ENCODE data around the gene STK39.

The STK39 gene

DNA sequence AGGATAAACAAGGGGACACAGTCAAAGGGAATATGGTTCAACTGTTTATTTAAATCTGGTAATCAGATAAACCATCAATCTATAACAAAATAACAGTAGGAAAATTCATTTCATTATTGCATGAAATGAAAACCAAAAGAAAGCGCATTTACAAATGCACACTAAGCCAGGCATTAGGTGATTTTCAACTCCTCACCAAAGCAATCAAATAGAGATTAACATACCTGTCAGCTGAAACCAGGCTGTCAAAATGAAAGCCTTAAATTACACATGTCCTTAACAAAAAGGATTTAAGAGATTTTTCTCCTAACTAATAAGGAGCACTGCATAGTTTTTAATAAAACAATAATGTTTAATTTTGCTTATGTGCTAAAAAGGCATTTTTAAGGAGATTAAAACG lies 23.0 kb downstream of the STK39 start:
- no peaks in the 10 kb centered on the region for H3K4me1 ChIP-seq (ENCODE audit: control insufficient read depth, insufficient read depth, low read length)

GRCh38 chr2:168222088-168222487 lies 25.3 kb downstream of the STK39 start:
- Histone ChIP-seq H3K4me3 (ENCODE audit: low read length in 2 of 2) (no peak overlapping the region), H3K4me1 (ENCODE audit: control insufficient read depth, insufficient read depth, low read length) (no peaks in the 10 kb centered on the region), H3K9me3 (ENCODE audit: control insufficient read depth in 2 of 2, low read length in 2 of 2) (no peaks in the 10 kb centered on the region), H3K27me3 (ENCODE audit: control insufficient read depth in 1 of 2, insufficient read depth in 2 of 2, low read length in 2 of 2) (no peaks in the 10 kb centered on the region), H3K27ac (ENCODE audit: low read length) (no peak overlapping the region), H3K36me3 (ENCODE audit: control insufficient read depth in 2 of 2, insufficient read depth in 2 of 2, low read length in 2 of 2) (no peaks in the 10 kb centered on the region), H3K9ac (ENCODE audit: low read length in 2 of 2) (no peak overlapping the region)

More for the DNA sequence above, 23.0 kb downstream of the STK39 start:
- Histone ChIP-seq H3K9ac (ENCODE audit: low read length in 2 of 2) (no peak overlapping the region), H3K36me3 (ENCODE audit: control insufficient read depth in 2 of 2, insufficient read depth in 2 of 2, low read length in 2 of 2) (no peaks in the 10 kb centered on the region), H3K4me3 (ENCODE audit: low read length in 2 of 2) (no peak overlapping the region), H3K27me3 (ENCODE audit: control insufficient read depth in 1 of 2, insufficient read depth in 2 of 2, low read length in 2 of 2) (no peaks in the 10 kb centered on the region), H3K27ac (ENCODE audit: low read length) (no peak overlapping the region), H3K9me3 (ENCODE audit: control insufficient read depth in 2 of 2, low read length in 2 of 2) (no peaks in the 10 kb centered on the region)

DNA sequence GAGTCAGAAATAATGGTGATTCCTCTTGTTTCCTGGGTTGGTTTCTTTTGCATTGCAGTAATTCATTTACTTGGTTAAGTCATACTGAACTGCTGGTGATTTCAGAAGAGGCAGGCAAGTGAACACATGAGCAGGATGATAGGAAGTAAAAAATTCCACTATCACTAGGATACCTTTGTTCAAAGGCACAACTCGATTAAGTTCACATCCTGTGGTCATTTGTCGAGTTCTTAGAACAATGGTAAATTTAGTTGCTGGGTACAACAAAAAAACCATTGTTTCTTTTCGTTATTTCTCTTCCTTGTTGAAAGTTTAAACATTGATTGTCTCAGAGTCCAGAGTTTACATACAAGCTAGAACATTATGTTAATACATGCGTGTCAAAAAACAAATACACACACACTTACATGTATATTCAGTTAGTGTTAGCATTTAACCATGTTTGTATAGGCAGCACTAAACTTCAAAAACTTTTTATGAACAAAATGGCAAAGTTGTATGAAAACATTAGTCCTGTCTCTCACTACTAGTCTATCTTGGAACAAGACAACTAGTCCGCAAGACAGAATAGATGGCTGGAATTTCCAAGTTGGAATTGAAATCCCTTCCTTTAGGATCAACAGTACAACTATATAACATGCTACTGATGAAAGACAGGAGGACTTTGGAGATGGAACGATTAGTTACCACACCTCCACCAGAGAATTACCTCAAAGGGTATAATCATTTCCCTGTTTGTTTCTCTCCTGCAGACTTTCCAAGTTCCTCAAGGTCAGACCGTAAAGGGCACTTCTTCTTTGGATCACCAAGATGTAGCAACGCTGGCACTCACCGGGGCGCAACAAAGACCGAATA lies 26.2 kb downstream of the STK39 start:
- no peak overlapping the region for H3K4me3 ChIP-seq (ENCODE audit: low read length in 2 of 2)
- no peak overlapping the region for H3K27ac ChIP-seq (ENCODE audit: low read length)
- no peaks in the 10 kb centered on the region for H3K36me3 ChIP-seq (ENCODE audit: control insufficient read depth in 2 of 2, insufficient read depth in 2 of 2, low read length in 2 of 2)
- no peaks in the 10 kb centered on the region for H3K9me3 ChIP-seq (ENCODE audit: control insufficient read depth in 2 of 2, low read length in 2 of 2)
- no peaks in the 10 kb centered on the region for H3K27me3 ChIP-seq (ENCODE audit: control insufficient read depth in 1 of 2, insufficient read depth in 2 of 2, low read length in 2 of 2)
- no peak overlapping the region for H3K9ac ChIP-seq (ENCODE audit: low read length in 2 of 2)
- H3K4me1 ChIP-seq (ENCODE audit: control insufficient read depth, insufficient read depth, low read length): no peaks in the 10 kb centered on the region

- no peaks in the 10 kb centered on the region for H3K4me1 ChIP-seq (ENCODE audit: control insufficient read depth, insufficient read depth, low read length)
- H3K27me3 ChIP-seq (ENCODE audit: control insufficient read depth in 1 of 2, insufficient read depth in 2 of 2, low read length in 2 of 2): no peaks in the 10 kb centered on the region
- H3K36me3 ChIP-seq (ENCODE audit: control insufficient read depth in 2 of 2, insufficient read depth in 2 of 2, low read length in 2 of 2): no peaks in the 10 kb centered on the region
- no peaks in the 10 kb centered on the region for H3K9me3 ChIP-seq (ENCODE audit: control insufficient read depth in 2 of 2, low read length in 2 of 2)
- no peak overlapping the region for H3K4me3 ChIP-seq (ENCODE audit: low read length in 2 of 2)
- H3K27ac ChIP-seq (ENCODE audit: low read length): no peak overlapping the region
- H3K9ac ChIP-seq (ENCODE audit: low read length in 2 of 2): no peak overlapping the region
Measured at GRCh38 chr2:168217920-168218319, 29.5 kb downstream of the STK39 start.

DNA sequence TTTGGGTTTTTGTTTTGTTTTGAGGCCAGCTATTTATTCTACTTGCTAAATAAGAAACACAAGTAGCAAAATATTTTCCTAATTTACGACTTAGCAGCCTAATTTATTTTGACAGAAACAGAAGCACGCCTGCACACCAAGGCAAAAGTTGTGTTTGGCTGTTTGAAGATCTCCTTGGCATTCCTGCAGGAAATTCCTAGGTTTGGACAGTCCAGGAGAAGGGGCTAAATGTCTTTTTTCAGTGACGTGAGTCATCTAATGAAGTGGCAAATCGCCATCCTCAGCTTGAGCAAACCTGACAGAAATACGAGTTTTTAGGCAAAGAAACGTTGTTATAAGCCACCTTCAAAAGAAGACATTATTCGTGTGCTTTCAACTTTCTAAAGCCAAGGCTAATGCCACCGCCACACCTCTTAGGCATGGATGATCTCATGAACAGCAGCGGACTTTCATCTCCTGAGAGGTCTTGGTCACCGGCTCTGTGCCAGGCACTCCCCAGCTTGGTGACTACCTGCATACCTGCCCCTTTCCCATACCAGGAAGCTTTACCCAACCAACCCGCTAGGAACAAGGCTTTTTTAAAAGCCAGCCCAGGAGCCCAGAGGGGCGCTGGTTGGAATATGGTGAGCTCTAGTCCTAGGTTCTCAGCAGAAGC lies 30.9 kb downstream of the STK39 start:
- H3K9me3 ChIP-seq (ENCODE audit: control insufficient read depth in 2 of 2, low read length in 2 of 2): no peaks in the 10 kb centered on the region
- H3K4me3 ChIP-seq (ENCODE audit: low read length in 2 of 2): no peak overlapping the region
- H3K36me3 ChIP-seq (ENCODE audit: control insufficient read depth in 2 of 2, insufficient read depth in 2 of 2, low read length in 2 of 2): no peaks in the 10 kb centered on the region
- no peaks in the 10 kb centered on the region for H3K4me1 ChIP-seq (ENCODE audit: control insufficient read depth, insufficient read depth, low read length)
- no peak overlapping the region for H3K9ac ChIP-seq (ENCODE audit: low read length in 2 of 2)
- H3K27ac ChIP-seq (ENCODE audit: low read length): no peak overlapping the region
- no peaks in the 10 kb centered on the region for H3K27me3 ChIP-seq (ENCODE audit: control insufficient read depth in 1 of 2, insufficient read depth in 2 of 2, low read length in 2 of 2)

GRCh38 chr2:168215813-168216212 lies 31.6 kb downstream of the STK39 start:
- Histone ChIP-seq H3K27ac (ENCODE audit: low read length) (no peak overlapping the region), H3K27me3 (ENCODE audit: control insufficient read depth in 1 of 2, insufficient read depth in 2 of 2, low read length in 2 of 2) (no peaks in the 10 kb centered on the region), H3K9ac (ENCODE audit: low read length in 2 of 2) (no peak overlapping the region), H3K4me1 (ENCODE audit: control insufficient read depth, insufficient read depth, low read length) (no peaks in the 10 kb centered on the region), H3K36me3 (ENCODE audit: control insufficient read depth in 2 of 2, insufficient read depth in 2 of 2, low read length in 2 of 2) (no peaks in the 10 kb centered on the region), H3K9me3 (ENCODE audit: control insufficient read depth in 2 of 2, low read length in 2 of 2) (no peaks in the 10 kb centered on the region), H3K4me3 (ENCODE audit: low read length in 2 of 2) (no peak overlapping the region)

- Histone ChIP-seq H3K27me3 (ENCODE audit: control insufficient read depth in 1 of 2, insufficient read depth in 2 of 2, low read length in 2 of 2) (no peaks in the 10 kb centered on the region), H3K4me1 (ENCODE audit: control insufficient read depth, insufficient read depth, low read length) (peaks cover 4% of the 10 kb centered on the region), H3K4me3 (ENCODE audit: low read length in 2 of 2) (no peak overlapping the region), H3K27ac (ENCODE audit: low read length) (no peak overlapping the region), H3K36me3 (ENCODE audit: control insufficient read depth in 2 of 2, insufficient read depth in 2 of 2, low read length in 2 of 2) (no peaks in the 10 kb centered on the region), H3K9ac (ENCODE audit: low read length in 2 of 2) (no peak overlapping the region), H3K9me3 (ENCODE audit: control insufficient read depth in 2 of 2, low read length in 2 of 2) (no peaks in the 10 kb centered on the region)
Measured at GRCh38 chr2:168212866-168213265, 34.5 kb downstream of the STK39 start.

DNA sequence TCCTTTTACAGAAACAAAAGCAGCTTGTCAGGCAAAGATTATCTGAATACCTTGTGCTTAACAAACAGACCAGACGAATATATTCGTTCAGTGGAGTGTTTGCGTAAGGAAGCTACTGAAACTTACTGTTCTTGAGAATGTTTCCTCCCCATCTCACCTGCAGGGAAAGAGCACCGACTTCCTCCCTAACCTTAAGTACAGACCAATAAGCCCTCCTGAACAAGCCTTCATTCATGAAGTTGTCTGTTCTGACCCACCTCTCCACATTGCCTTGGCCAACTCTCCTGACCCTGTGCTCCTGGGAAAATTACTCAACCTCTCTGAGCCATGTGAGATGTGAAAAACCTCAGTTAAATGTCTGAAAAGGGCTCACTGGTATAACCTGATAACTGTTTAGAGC lies 35.2 kb downstream of the STK39 start:
- H3K27ac ChIP-seq (ENCODE audit: low read length): no peak overlapping the region
- no peak overlapping the region for H3K4me3 ChIP-seq (ENCODE audit: low read length in 2 of 2)
- H3K4me1 ChIP-seq (ENCODE audit: control insufficient read depth, insufficient read depth, low read length): peaks cover 4% of the 10 kb centered on the region
- no peaks in the 10 kb centered on the region for H3K36me3 ChIP-seq (ENCODE audit: control insufficient read depth in 2 of 2, insufficient read depth in 2 of 2, low read length in 2 of 2)
- no peak overlapping the region for H3K9ac ChIP-seq (ENCODE audit: low read length in 2 of 2)
- H3K27me3 ChIP-seq (ENCODE audit: control insufficient read depth in 1 of 2, insufficient read depth in 2 of 2, low read length in 2 of 2): no peaks in the 10 kb centered on the region
- H3K9me3 ChIP-seq (ENCODE audit: control insufficient read depth in 2 of 2, low read length in 2 of 2): no peaks in the 10 kb centered on the region

GRCh38 chr2:168211664-168212163 lies 35.7 kb downstream of the STK39 start:
- Histone ChIP-seq H3K27ac (ENCODE audit: low read length) (no peak overlapping the region), H3K4me1 (ENCODE audit: control insufficient read depth, insufficient read depth, low read length) (peaks cover 4% of the 10 kb centered on the region), H3K9ac (ENCODE audit: low read length in 2 of 2) (no peak overlapping the region), H3K9me3 (ENCODE audit: control insufficient read depth in 2 of 2, low read length in 2 of 2) (no peaks in the 10 kb centered on the region), H3K36me3 (ENCODE audit: control insufficient read depth in 2 of 2, insufficient read depth in 2 of 2, low read length in 2 of 2) (no peaks in the 10 kb centered on the region), H3K4me3 (ENCODE audit: low read length in 2 of 2) (no peak overlapping the region), H3K27me3 (ENCODE audit: control insufficient read depth in 1 of 2, insufficient read depth in 2 of 2, low read length in 2 of 2) (no peaks in the 10 kb centered on the region)

- Histone ChIP-seq H3K36me3 (ENCODE audit: control insufficient read depth in 2 of 2, insufficient read depth in 2 of 2, low read length in 2 of 2) (no peaks in the 10 kb centered on the region), H3K4me3 (ENCODE audit: low read length in 2 of 2) (no peak overlapping the region), H3K27ac (ENCODE audit: low read length) (no peak overlapping the region), H3K27me3 (ENCODE audit: control insufficient read depth in 1 of 2, insufficient read depth in 2 of 2, low read length in 2 of 2) (no peaks in the 10 kb centered on the region), H3K4me1 (ENCODE audit: control insufficient read depth, insufficient read depth, low read length) (peaks cover 4% of the 10 kb centered on the region), H3K9ac (ENCODE audit: low read length in 2 of 2) (no peak overlapping the region), H3K9me3 (ENCODE audit: control insufficient read depth in 2 of 2, low read length in 2 of 2) (no peaks in the 10 kb centered on the region)
Measured at GRCh38 chr2:168210895-168211570, 36.4 kb downstream of the STK39 start.
